ENCODE results near the gene FGFR2.

The FGFR2 gene

GRCh38 chr10:121598263-121599249 lies at the start of gene FGFR2:
Gene FGFR2, minus strand, starts transcription at chr10:121598444. Its CDS starts 4,627 bp downstream, at chr10:121593817.
- no peak for DNase-seq (ENCODE audit: low read depth in 1 of 2, low spot score in 1 of 2)

- DNase-seq (ENCODE audit: low read depth in 1 of 2, low spot score in 1 of 2) = no peak
These were observed 49.2 kb upstream of the FGFR2 start for GRCh38 chr10:121647401-121647800.

GRCh38 chr10:121645696-121646095 lies 47.5 kb upstream of the FGFR2 start:
- DNase-seq (ENCODE audit: low read depth in 1 of 2, low spot score in 1 of 2) = no peak

DNA sequence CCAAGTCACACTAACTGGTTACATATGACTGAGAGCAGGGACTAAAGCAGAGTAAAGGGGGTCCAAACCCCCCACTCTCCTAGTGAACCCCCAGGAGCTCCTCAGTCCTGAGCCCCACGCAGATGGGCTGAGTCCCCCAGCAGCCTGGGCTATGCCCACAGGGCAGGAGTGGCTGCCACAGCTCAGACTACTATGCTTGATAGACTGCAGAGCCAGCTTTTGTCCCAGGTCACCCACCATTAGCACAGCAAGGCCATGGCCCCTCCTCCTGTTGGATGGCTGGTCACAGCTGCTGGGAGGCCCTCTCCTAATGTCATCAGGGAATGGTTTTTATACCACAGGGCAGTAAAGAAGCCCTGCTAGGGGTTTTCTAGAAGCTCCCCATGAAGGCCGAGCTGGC lies 46.3 kb upstream of the FGFR2 start:
- no peak for DNase-seq (ENCODE audit: low read depth in 1 of 2, low spot score in 1 of 2)

DNA sequence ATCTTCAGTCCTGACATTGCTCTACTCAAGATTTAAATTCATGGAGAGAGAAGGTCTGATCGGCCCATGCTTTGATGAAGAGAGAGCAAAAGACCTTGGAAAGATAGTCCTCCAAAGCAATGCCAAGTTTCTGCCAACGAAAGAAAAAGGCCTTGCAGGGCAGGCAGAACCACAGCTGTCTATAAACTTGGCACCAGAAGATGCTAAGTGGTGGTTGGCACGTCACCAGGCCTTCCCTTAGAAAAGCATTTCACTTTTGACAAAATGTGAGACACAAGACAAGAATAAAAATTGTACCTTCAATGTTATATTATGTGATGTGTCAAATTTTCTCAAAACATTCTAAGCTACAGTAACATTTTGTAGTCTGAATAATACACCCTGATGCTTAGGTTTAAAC lies 42.0 kb upstream of the FGFR2 start:
- DNase-seq (ENCODE audit: low read depth in 1 of 2, low spot score in 1 of 2) = no peak

GRCh38 chr10:121639416-121639815 lies 41.2 kb upstream of the FGFR2 start:
- DNase-seq (ENCODE audit: low read depth in 1 of 2, low spot score in 1 of 2) = no peak

GRCh38 chr10:121637437-121637836 lies 39.2 kb upstream of the FGFR2 start:
- no peak for DNase-seq (ENCODE audit: low read depth in 1 of 2, low spot score in 1 of 2)

GRCh38 chr10:121633056-121633455 lies 34.8 kb upstream of the FGFR2 start:
- DNase-seq (ENCODE audit: low read depth in 1 of 2, low spot score in 1 of 2) = no peak

- DNase-seq (ENCODE audit: low read depth in 1 of 2, low spot score in 1 of 2) = no peak
These were observed 33.3 kb upstream of the FGFR2 start for GRCh38 chr10:121631365-121632029.

GRCh38 chr10:121628859-121629258 lies 30.6 kb upstream of the FGFR2 start:
- DNase-seq (ENCODE audit: low read depth in 1 of 2, low spot score in 1 of 2) = no peak

GRCh38 chr10:121627876-121628581 lies 29.8 kb upstream of the FGFR2 start:
- DNase-seq (ENCODE audit: low read depth in 1 of 2, low spot score in 1 of 2) = no peak

- DNase-seq (ENCODE audit: low read depth in 1 of 2, low spot score in 1 of 2) = no peak
These were observed 26.7 kb upstream of the FGFR2 start for GRCh38 chr10:121624836-121625486.

- DNase-seq (ENCODE audit: low read depth in 1 of 2, low spot score in 1 of 2) = no peak
These were observed 20.7 kb upstream of the FGFR2 start for GRCh38 chr10:121618906-121619305.

GRCh38 chr10:121617176-121617575 lies 18.9 kb upstream of the FGFR2 start:
- no peak for DNase-seq (ENCODE audit: low read depth in 1 of 2, low spot score in 1 of 2)

DNA sequence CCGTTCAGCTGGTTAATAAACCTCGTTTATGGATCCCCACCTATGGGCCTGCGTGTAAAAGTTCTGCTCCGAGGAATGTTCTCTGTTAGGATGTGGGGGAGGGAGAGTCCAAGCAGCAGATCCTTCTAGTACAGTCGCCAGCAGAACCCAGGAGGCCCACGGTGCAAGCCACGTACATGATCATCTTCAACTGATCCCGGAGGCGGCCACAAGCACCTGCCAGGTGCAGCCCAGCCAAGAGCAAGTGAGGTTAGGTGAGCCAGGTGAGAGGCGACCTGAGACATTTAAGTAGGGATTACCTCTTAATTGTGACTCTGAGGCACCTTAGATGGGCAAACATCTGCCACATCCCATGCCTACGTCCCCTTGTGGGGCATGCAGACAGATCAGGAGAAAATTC lies 18.0 kb upstream of the FGFR2 start:
- DNase-seq (ENCODE audit: low read depth in 1 of 2, low spot score in 1 of 2) = no peak

DNA sequence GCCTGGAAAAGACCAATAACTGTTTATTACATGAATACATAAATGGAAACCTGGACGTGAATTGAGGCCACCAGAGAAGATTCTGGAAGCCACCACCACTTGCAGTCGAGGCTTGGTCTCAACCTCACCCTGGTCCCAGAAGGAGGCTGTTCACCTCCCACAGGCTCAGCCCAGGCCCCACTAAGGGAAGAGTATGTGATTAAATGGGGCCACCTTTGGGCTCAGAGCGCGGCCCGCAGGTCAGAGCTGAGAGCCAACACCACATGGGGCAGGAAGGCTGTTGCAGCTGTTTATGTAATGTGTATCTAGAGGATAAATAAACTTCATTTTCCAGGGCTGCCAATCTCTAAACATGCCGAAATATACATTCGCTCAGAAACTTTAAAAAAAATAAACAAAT lies 17.6 kb upstream of the FGFR2 start:
- DNase-seq (ENCODE audit: low read depth in 1 of 2, low spot score in 1 of 2) = no peak

- DNase-seq (ENCODE audit: low read depth in 1 of 2, low spot score in 1 of 2) = no peak
These were observed 17.2 kb upstream of the FGFR2 start for GRCh38 chr10:121615435-121615793.

DNA sequence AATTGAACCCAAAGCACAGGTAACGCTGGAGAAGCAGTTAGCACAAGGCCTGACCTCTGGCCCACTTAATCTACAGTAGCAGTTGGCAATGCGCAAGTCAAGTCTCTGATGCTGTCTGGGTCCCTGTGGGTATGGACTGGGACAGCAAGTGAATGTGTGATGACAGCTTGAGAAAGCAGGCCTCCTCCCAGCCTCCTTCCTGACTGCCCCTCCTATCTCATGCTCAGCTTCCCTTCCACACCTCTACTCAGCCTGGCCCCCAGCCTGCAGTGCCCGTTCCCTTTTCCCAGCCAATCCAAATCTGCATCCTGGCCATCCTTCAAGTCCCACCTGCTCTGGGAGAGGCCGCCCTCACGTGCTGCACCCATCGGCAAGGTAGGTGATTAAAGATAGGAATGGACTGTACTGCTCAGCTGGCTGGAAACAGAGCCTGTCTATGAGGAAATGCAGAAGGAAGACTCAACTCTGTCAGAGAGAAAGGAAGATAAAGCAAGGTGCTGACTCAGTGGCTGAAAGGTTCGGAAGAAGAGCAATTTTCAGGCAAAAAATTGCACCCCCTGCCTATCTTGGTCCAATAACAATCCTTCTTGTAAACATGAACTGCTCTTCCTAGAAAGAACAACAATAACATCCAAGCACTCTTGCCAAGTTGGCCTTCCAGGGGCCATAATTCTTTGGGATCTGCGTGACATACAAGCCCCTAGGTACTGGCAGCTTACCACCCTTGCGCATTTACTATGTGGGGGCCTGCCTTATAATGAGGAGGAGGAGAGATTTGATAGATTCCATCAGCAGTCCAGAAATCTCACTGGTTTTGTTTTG lies 16.6 kb upstream of the FGFR2 start:
- DNase-seq (ENCODE audit: low read depth in 1 of 2, low spot score in 1 of 2) = no peak

DNA sequence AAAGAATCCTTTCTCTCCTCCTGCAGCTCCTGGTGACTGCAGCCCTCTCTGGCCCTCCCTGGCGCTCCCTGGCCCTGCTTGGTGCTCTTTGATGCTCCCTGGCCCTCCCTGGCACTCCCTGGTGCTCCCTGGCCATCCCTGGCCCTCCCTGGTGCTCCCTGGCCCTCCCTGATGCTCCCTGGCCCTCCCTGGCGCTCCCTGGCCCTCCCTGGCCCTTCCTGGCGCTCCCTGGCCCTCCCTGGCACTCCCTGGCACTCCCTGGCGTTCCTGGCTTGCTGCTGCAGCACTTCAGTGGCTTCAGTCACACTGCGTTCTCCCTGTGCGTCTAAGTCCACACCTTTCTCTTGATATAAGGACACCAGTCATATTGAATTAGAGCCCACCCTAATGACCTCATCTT lies 15.2 kb upstream of the FGFR2 start:
- DNase-seq (ENCODE audit: low read depth in 1 of 2, low spot score in 1 of 2) = no peak

DNA sequence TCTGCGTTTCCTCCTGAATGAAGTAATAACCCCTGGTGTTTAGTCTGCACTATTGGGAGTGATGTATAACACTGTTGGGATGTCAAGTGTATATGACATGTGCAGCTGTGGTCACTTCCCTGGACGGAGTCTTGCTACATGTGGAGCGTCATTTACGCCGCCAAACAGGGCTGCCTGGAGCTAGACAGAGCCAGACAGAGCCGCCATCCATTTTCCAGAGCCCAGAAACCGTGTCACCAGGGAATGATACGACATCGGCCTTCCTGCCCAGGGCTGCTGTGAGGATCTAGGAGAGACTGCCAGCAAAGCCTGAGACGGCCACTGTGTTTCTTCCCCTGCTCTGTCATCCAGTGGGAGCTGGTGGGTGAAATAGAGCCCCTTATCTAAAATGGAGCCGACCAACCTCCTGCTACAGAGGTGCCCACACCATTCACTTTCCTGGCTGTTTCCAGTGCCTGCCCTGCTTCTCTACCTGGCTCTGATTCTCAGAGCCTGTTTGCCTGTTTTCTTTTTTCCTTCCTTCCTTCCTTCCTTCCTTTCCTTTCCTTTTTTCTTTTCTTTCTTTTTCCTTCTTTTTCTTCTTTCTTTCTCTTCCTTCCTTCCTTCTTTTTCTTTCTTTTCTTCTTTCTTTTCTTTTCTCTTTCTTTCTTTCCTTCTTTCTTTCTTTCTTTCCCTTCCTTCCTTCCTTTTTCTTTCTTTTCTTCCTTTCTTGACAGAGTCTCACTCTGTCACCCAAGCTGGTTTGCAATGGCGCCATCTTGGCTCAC lies 13.3 kb upstream of the FGFR2 start:
- no peak for DNase-seq (ENCODE audit: low read depth in 1 of 2, low spot score in 1 of 2)

All from activated CD4-positive, alpha-beta T cell treated with anti-CD3 and anti-CD28 coated beads, Interleukin-2, amount 50 U/mL, for 24 hours (primary cell).